GM12892 (cell line): ENCODE measurements around the gene CD8B2.
"Not testable (repeated sequence)": the region's sequence is repeated elsewhere in the genome, so short reads cannot be mapped to it uniquely, and the experiment has no call there.

Experiments used
- DNase-seq: peaks from one replicate; pipeline ENCODE4 v3.0.0; 2011; ENCODE audit not compliant: insufficient read length
- FAIRE-seq: peaks from 2 replicates; lab custom pipeline; 2011; peaks lifted over from hg19 to GRCh38; lab: Jason Lieb, UNC
- POLR2A ChIP-seq: IDR thresholded peaks from 2 replicates; pipeline ENCODE4 v1.6.1; 2011; ENCODE audit warnings: low read depth, low read length, control low read depth
- POLR2AphosphoS5 ChIP-seq: IDR thresholded peaks from 2 replicates; pipeline ENCODE4 v1.6.1; 2011; ENCODE audit warnings: low read depth, low read length, control low read depth
- TAF1 ChIP-seq: IDR thresholded peaks from 2 replicates; pipeline ENCODE4 v1.6.1; 2011; ENCODE audit warnings: low read depth, mild to moderate bottlenecking, control low read depth, low read length, borderline replicate concordance

The CD8B2 gene

GRCh38 chr2:106510791-106511190 is 23.6 kb downstream of the CD8B2 start:
- not testable (repeated sequence) for FAIRE-seq, DNase-seq

- FAIRE-seq, DNase-seq: not testable (repeated sequence)
Measured at GRCh38 chr2:106511476-106511901, 24.3 kb downstream of the CD8B2 start.

GRCh38 chr2:106511934-106512333 is 24.8 kb downstream of the CD8B2 start:
- DNase-seq = not testable (repeated sequence)
- peak; percentile 14 for FAIRE-seq

GRCh38 chr2:106513391-106513790 is 26.2 kb downstream of the CD8B2 start:
- not testable (repeated sequence) for DNase-seq, FAIRE-seq

GRCh38 chr2:106514827-106515226 is 27.7 kb downstream of the CD8B2 start:
- DNase-seq, FAIRE-seq: not testable (repeated sequence)

GRCh38 chr2:106516436-106516835 is 29.3 kb downstream of the CD8B2 start:
- FAIRE-seq (no peak), DNase-seq (no peak)
- TF ChIP-seq POLR2AphosphoS5 = no peak
- no peak for TF ChIP-seq POLR2A
- TF ChIP-seq TAF1 = no peak

- DNase-seq = no peak
- FAIRE-seq = no peak
- no peak for TF ChIP-seq POLR2A
- TF ChIP-seq POLR2AphosphoS5 = no peak
- TF ChIP-seq TAF1 = no peak
Measured at GRCh38 chr2:106516864-106517263, 29.7 kb downstream of the CD8B2 start.

- no peak for FAIRE-seq
- TF ChIP-seq TAF1 (no peak), POLR2A (no peak), POLR2AphosphoS5 (no peak)
- DNase-seq = no peak
Measured at GRCh38 chr2:106517329-106517728, 30.2 kb downstream of the CD8B2 start.

- DNase-seq (no peak), FAIRE-seq (no peak)
- no peak for TF ChIP-seq POLR2A
- TF ChIP-seq TAF1 = no peak
- TF ChIP-seq POLR2AphosphoS5 = no peak
Measured at GRCh38 chr2:106519767-106520166, 32.6 kb downstream of the CD8B2 start.

- FAIRE-seq = no peak
- TF ChIP-seq POLR2A (no peak), POLR2AphosphoS5 (no peak), TAF1 (no peak)
- DNase-seq = no peak
Measured at GRCh38 chr2:106521016-106521415, 33.9 kb downstream of the CD8B2 start.

- no peak for TF ChIP-seq TAF1
- no peak for TF ChIP-seq POLR2AphosphoS5
- no peak for TF ChIP-seq POLR2A
- no peak for DNase-seq
- FAIRE-seq = no peak
Measured at GRCh38 chr2:106523976-106524665, 37.0 kb downstream of the CD8B2 start.

GRCh38 chr2:106530866-106531265 is 43.7 kb downstream of the CD8B2 start:
- DNase-seq (no peak), FAIRE-seq (no peak)

GRCh38 chr2:106531676-106532214 is 44.6 kb downstream of the CD8B2 start:
- DNase-seq = no peak
- FAIRE-seq = no peak

More at GRCh38 chr2:106530866-106531265, 43.7 kb downstream of the CD8B2 start:
- TF ChIP-seq POLR2AphosphoS5 = no peak
- TF ChIP-seq POLR2A = no peak

More at GRCh38 chr2:106531676-106532214, 44.6 kb downstream of the CD8B2 start:
- TF ChIP-seq POLR2A (no peak), POLR2AphosphoS5 (no peak)
